GM19467 (cell line): ENCODE results near the gene PNPLA1.

ENCODE experiments used
- ATAC-seq: cut with Tn5 transposase; IDR thresholded peaks from one replicate; pipeline ENCODE4 v1.9.1; 2021; ENCODE audit warnings: mild to moderate bottlenecking, moderate library complexity; ENCODE audit not compliant: unreplicated experiment

The PNPLA1 gene

GRCh38 chr6:36245572-36246061 lies 24.2 kb upstream of the PNPLA1 start:
- no peak for ATAC-seq

GRCh38 chr6:36246506-36247268 lies 23.2 kb upstream of the PNPLA1 start:
- no peak for ATAC-seq

- no peak for ATAC-seq
Measured at GRCh38 chr6:36247693-36248092, 22.2 kb upstream of the PNPLA1 start.

- ATAC-seq, result no peak
Measured at GRCh38 chr6:36248980-36249379, 20.9 kb upstream of the PNPLA1 start.

GRCh38 chr6:36249536-36249935 lies 20.3 kb upstream of the PNPLA1 start:
- no peak for ATAC-seq

- no peak for ATAC-seq
Measured at GRCh38 chr6:36252005-36252404, 17.9 kb upstream of the PNPLA1 start.

GRCh38 chr6:36263390-36264000 lies 6.4 kb upstream of the PNPLA1 start:
- no peak for ATAC-seq

- ATAC-seq, result no peak
Measured at GRCh38 chr6:36265744-36266143, 4.1 kb upstream of the PNPLA1 start.

GRCh38 chr6:36266913-36267644 lies 2.8 kb upstream of the PNPLA1 start:
- ATAC-seq, result no peak

- no peak for ATAC-seq
Measured at GRCh38 chr6:36267731-36268477, 2.0 kb upstream of the PNPLA1 start.

GRCh38 chr6:36268478-36269275 lies 1.2 kb upstream of the PNPLA1 start:
- ATAC-seq, result no peak

- no peak for ATAC-seq
Measured at GRCh38 chr6:36272234-36272633, 2.4 kb downstream of the PNPLA1 start.

GRCh38 chr6:36273067-36273466 lies 3.2 kb downstream of the PNPLA1 start:
- no peak for ATAC-seq

GRCh38 chr6:36273802-36274514 lies 4.1 kb downstream of the PNPLA1 start:
- no peak for ATAC-seq

- ATAC-seq, result no peak
Measured at GRCh38 chr6:36276581-36277536, 7.0 kb downstream of the PNPLA1 start.

GRCh38 chr6:36277946-36278470 lies 8.1 kb downstream of the PNPLA1 start:
- no peak for ATAC-seq

GRCh38 chr6:36280467-36280866 lies 10.6 kb downstream of the PNPLA1 start:
- no peak for ATAC-seq

- no peak for ATAC-seq
Measured at GRCh38 chr6:36280983-36281382, 11.1 kb downstream of the PNPLA1 start.
